ENCODE measurements around the gene HOXA7. TPM values are rescaled to one million over a fixed set of nuclear protein-coding genes. Genes with fewer than 3 reads are reported as not detected.

The HOXA7 gene
- total and polyA plus RNA-seq, 7 donors = 4.7 to 23.9 (median 9.1) TPM

DNA sequence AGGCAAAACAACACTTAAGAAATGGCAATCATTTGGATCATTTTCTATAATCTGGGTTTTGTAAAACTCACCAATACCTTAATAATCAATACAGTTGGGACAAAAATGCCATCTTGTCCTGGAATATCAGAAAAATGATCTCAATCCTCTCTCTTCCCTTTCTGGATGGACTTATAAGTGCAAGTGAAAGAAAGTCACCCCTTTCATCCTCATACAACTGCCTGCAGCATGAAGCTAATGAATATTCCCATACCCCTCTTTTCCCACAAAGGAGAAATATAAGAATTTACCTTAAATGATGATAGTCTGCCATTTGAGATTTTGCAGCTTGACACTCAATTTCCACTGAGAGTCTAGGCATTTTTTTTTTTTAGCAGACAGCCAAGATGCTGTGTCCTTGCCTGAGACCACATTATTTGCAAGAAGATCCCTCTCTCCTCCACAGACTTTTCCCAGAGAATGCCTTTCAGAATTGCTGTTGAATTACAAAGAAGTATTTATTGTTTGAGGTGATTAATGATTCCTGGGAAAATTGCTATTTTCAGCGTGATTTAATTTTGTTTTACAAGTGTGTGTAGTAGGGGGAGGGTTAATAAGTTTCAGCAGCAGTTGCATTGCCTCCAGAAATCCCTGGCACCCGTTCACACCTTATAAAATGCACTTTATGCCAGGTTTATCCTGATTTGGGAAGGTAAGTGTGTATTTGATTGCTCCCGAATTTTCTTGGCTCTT is 29.7 kb downstream of the HOXA7 start:
- intact Hi-C loops (cut with DNase I) = no loop called here
- 8 to 55% methylated on average over 3 of the region's 3 CpGs for WGBS, 2 donors
- TF ChIP-seq POLR2AphosphoS5 (IDR thresholded peaks at IDR 0.05) = no peak
- TF ChIP-seq EP300 (IDR thresholded peaks at IDR 0.05) = no peak
- TF ChIP-seq, protein P1, sequence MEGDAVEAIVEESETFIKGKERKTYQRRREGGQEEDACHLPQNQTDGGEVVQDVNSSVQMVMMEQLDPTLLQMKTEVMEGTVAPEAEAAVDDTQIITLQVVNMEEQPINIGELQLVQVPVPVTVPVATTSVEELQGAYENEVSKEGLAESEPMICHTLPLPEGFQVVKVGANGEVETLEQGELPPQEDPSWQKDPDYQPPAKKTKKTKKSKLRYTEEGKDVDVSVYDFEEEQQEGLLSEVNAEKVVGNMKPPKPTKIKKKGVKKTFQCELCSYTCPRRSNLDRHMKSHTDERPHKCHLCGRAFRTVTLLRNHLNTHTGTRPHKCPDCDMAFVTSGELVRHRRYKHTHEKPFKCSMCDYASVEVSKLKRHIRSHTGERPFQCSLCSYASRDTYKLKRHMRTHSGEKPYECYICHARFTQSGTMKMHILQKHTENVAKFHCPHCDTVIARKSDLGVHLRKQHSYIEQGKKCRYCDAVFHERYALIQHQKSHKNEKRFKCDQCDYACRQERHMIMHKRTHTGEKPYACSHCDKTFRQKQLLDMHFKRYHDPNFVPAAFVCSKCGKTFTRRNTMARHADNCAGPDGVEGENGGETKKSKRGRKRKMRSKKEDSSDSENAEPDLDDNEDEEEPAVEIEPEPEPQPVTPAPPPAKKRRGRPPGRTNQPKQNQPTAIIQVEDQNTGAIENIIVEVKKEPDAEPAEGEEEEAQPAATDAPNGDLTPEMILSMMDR (IDR thresholded peaks at IDR 0.05) = no peak
- no peak for TF ChIP-seq POLR2A (IDR thresholded peaks at IDR 0.05)
- Histone ChIP-seq H3K36me3 (peaks cover 0 to 5% (median under 1%) of the 10 kb centered on the region in 4 donors), H3K4me1 (peaks cover 0 to 71% (median 55%) of the 10 kb centered on the region in 4 donors), H3K27ac (peak overlapping the region; percentile 4 to 99 (median 92)), H3K9me3 (no peaks in the 10 kb centered on the region), H3K4me3 (no peak overlapping the region), H3K27me3 (no peaks in the 10 kb centered on the region)
- no peak for DNase-seq

DNA sequence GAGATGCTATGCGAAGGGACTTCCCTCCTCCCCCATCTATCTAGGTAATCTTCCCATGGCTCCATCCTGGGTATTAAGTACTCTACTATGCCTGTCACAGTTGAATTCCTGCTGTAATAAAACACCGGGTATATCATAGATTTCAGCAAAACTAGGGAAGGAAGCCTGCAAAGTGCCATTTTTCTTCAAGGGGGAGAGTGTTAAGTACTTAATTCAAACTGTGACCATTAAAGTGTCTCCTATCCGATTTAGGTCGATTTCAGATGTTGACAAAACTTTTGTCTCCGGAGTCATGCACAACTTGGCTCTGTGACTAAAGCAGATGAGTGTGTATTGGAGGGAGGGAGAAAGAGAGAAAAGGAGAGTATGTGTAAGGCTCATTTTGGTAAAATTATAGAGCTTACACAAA is 30.5 kb downstream of the HOXA7 start:
- no peaks in the 10 kb centered on the region for H3K27me3 ChIP-seq
- no peak for DNase-seq
- TF ChIP-seq POLR2AphosphoS5 (IDR thresholded peaks at IDR 0.05) (no peak), EP300 (IDR thresholded peaks at IDR 0.05) (no peak)
- TF ChIP-seq, protein P1 (IDR thresholded peaks at IDR 0.05) = no peak
- H3K4me1 ChIP-seq = peaks cover 0 to 65% (median 48%) of the 10 kb centered on the region in 4 donors
- 21 to 58% methylated on average over 5 of the region's 5 CpGs for WGBS, 2 donors
- H3K9me3 ChIP-seq = no peaks in the 10 kb centered on the region
- peak overlapping the region; percentile 16 to 99 (median 82) for H3K27ac ChIP-seq
- H3K4me3 ChIP-seq = no peak overlapping the region
- intact Hi-C loops (cut with DNase I) = no loop called here
- peaks cover 0 to 6% (median 2%) of the 10 kb centered on the region in 4 donors for H3K36me3 ChIP-seq

DNA sequence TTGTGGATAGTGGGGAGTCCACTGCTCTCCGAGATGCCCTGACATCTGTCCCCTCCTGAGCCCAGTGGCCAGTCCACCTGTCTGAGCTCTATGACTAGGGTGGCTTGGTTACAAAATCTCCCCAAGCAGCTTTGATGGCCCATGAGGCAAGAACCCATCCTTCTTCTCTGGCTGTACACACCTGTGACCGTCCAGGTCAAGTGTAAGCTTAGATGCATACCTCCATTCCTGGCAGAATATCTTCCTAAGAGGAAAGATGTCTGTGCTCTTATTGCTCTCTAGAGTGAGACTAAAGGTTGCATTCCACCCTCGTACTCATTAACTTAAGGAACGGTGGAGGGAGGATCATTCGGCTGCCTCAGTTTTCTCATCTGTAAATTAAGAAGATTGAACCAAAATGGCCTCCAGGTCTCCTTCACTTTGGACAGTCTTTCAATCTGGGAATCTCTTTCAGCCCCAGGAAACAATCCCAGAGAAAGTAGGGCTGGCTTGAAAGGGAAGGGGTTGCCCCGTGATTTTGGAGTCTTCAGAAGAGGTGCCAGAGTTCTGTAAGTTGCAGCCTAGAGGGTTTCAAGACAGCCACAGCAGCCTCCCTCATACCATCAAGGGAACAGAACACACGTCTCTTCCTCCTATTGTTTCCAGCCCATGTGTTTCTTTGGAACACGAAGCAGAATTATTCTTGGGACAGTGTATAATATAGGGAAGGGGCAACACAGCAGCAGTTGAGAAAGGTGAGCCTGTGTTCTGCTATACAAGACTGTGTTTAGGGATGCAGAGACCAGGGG is 31.4 kb downstream of the HOXA7 start:
- no peak for TF ChIP-seq EP300 (IDR thresholded peaks at IDR 0.05)
- TF ChIP-seq POLR2A (IDR thresholded peaks at IDR 0.05) = no peak
- no peak for TF ChIP-seq POLR2AphosphoS5 (IDR thresholded peaks at IDR 0.05)
- TF ChIP-seq, protein P1 (IDR thresholded peaks at IDR 0.05) = no peak
- Histone ChIP-seq H3K27me3 (no peaks in the 10 kb centered on the region), H3K27ac (peak overlapping the region; percentile 66 to 99 (median 82)), H3K36me3 (peaks cover 0 to 6% (median 2%) of the 10 kb centered on the region in 4 donors), H3K4me3 (no peak overlapping the region), H3K4me1 (peaks cover 0 to 70% (median 54%) of the 10 kb centered on the region in 4 donors), H3K9me3 (no peaks in the 10 kb centered on the region)
- intact Hi-C loops (cut with DNase I) = no loop called here
- 21 to 73% methylated on average over 8 of the region's 8 CpGs for WGBS, 2 donors
- DNase-seq = no peak

DNA sequence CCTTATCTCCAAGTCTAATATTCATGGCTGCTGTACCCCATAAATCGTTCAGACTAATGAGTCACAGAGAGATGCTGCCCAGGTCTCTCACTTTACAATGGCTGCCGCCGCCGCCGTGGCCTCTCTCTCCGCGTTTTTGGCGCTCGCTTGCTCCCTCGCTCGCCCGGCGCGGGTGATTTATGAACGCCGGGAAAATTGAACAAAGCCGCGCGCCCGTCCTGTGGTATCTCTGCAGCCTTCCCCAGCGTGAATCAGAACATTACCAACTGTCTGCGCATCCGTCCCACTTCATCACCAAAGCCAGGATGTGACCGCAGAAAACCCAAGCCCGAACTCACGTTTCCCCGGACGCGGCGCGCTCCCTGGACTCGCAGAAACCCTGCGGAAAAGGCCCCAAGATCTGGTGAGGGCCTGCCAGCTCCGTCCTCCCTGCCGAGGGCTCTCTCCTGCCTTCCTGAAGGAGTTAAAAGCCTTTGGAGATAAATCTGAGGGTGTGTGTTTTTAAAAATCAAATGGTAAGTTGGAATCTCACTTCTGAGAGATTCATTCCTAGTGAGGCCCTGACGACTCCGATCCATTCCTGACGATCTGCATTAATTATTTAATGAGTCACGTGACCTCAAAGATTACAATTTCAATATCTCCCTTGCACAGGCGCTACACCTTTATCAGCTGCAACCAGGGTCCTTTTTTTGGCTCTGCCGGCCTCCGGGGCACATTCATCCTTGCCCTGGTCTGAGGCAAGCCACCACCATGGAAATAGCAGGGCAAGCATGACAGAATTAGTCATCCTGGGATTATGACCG is 32.2 kb downstream of the HOXA7 start:
- WGBS, 2 donors = 15 to 72% methylated on average over 43 of the region's 43 CpGs
- peaks cover 0 to 67% (median 52%) of the 10 kb centered on the region in 4 donors for H3K4me1 ChIP-seq
- peak overlapping the region; percentile 66 to 99 (median 82) for H3K27ac ChIP-seq

More for the DNA sequence above, 32.2 kb downstream of the HOXA7 start:
- H3K36me3 ChIP-seq = peaks cover 0 to 6% (median 2%) of the 10 kb centered on the region in 4 donors
- intact Hi-C loops (cut with DNase I) = no loop called here
- peak; percentile 88 for DNase-seq
- H3K9me3 ChIP-seq = no peaks in the 10 kb centered on the region
- no peaks in the 10 kb centered on the region for H3K27me3 ChIP-seq
- TF ChIP-seq POLR2AphosphoS5 (IDR thresholded peaks at IDR 0.05) (peak; percentile 9 to 80 (median 68)), EP300 (IDR thresholded peaks at IDR 0.05) (peak in 1 of 4 donors; percentile 41), POLR2A (IDR thresholded peaks at IDR 0.05) (no peak)
- H3K4me3 ChIP-seq = peak overlapping the region in 3 of 4 donors; percentile 4 to 14 (median 12)
